GM23248 (cell line): ENCODE data around the gene ELF2. TPM values are rescaled to one million over a fixed set of nuclear protein-coding genes. Genes with fewer than 3 reads are reported as not detected.
"Not testable (repeated sequence)": the region's sequence is repeated elsewhere in the genome, so short reads cannot be mapped to it uniquely, and the experiment has no call there.

Experiments
- DNase-seq: peaks from one replicate; pipeline ENCODE4 v3.0.0-alpha.2; 2015
- H2AFZ ChIP-seq: fragments of 200-600 bp; sonication (generic); 2 replicates; pipeline ENCODE4 v1.6.1; 2016; ENCODE audit warnings: antibody characterized with exemption
- H3F3A ChIP-seq: fragments of 200-600 bp; sonication (generic); 2 replicates; pipeline ENCODE4 v1.6.1; 2016; ENCODE audit warnings: mild to moderate bottlenecking, antibody characterized with exemption, mixed run types; ENCODE audit not compliant: insufficient read depth
- H3K27ac ChIP-seq: fragments of 200-600 bp; sonication (generic); 2 replicates; pipeline ENCODE4 v1.5.1; 2016; ENCODE audit warnings: mild to moderate bottlenecking
- H3K27me3 ChIP-seq: fragments of 200-600 bp; sonication (generic); replicated peaks from 2 replicates; pipeline ENCODE4 v1.6.1; 2016; ENCODE audit warnings: mild to moderate bottlenecking; ENCODE audit not compliant: insufficient read depth
- H3K36me3 ChIP-seq: fragments of 200-600 bp; sonication (generic); 2 replicates; pipeline ENCODE4 v1.6.1; 2016; ENCODE audit warnings: low read depth, mild to moderate bottlenecking
- H3K4me1 ChIP-seq: fragments of 200-600 bp; sonication (generic); 2 replicates; pipeline ENCODE4 v1.6.1; 2016; ENCODE audit warnings: mild to moderate bottlenecking; ENCODE audit not compliant: insufficient read depth
- H3K4me2 ChIP-seq: fragments of 200-600 bp; sonication (generic); one replicate; pipeline ENCODE4 v1.6.1; 2016; ENCODE audit warnings: mild to moderate bottlenecking; ENCODE audit not compliant: unreplicated experiment
- H3K4me3 ChIP-seq: fragments of 200-600 bp; sonication (generic); 2 replicates; pipeline ENCODE4 v1.5.1; 2016; ENCODE audit warnings: mild to moderate bottlenecking
- H3K79me2 ChIP-seq: fragments of 200-600 bp; sonication (generic); 2 replicates; pipeline ENCODE4 v1.6.1; 2016; ENCODE audit warnings: mild to moderate bottlenecking; ENCODE audit not compliant: insufficient read depth
- H3K9ac ChIP-seq: fragments of 200-600 bp; sonication (generic); 2 replicates; pipeline ENCODE4 v1.6.1; 2016; ENCODE audit warnings: mild to moderate bottlenecking
- H3K9me2 ChIP-seq: fragments of 200-600 bp; sonication (generic); 2 replicates; pipeline ENCODE4 v1.6.1; 2016; ENCODE audit warnings: mixed run types, mild to moderate bottlenecking, moderate library complexity; ENCODE audit not compliant: insufficient read depth
- H3K9me3 ChIP-seq: fragments of 200-600 bp; sonication (generic); one replicate; pipeline ENCODE4 v1.6.1; 2017; ENCODE audit warnings: low read depth
- H4K20me1 ChIP-seq: fragments of 200-600 bp; sonication (generic); 2 replicates; pipeline ENCODE4 v1.6.0; 2016; ENCODE audit not compliant: insufficient read depth
- EZH2 ChIP-seq: fragments of 200-600 bp; sonication (generic); IDR thresholded peaks from 2 replicates; pipeline ENCODE4 v1.6.1; 2018; ENCODE audit warnings: antibody characterized with exemption, mild to moderate bottlenecking; ENCODE audit not compliant: insufficient read depth, poor library complexity, severe bottlenecking
- EZH2phosphoT487 ChIP-seq: fragments of 200-600 bp; sonication (generic); IDR thresholded peaks from 2 replicates; pipeline ENCODE4 v1.6.1; 2018; ENCODE audit warnings: antibody characterized with exemption, moderate library complexity, mild to moderate bottlenecking, low read depth; ENCODE audit not compliant: insufficient read depth
- WGBS, 2 experiments: methylation state at CpG; one replicate each; pipeline ENCODE4 v1.1.6; 2015 to 2017; ENCODE audit warnings: low lambda C conversion rate in 2 of 2, low coverage in 1 of 2; ENCODE audit errors: missing lambda C conversion rate in 2 of 2; 5-methylcytosine and 5-hydroxymethylcytosine counted together
- in situ Hi-C: fragments of 300-500 bp; cut with MboI; formaldehyde crosslinking; loops from 2 replicates; pipeline ENCODE4 v1.15.0; 2020
- polyA plus RNA-seq: library from polyadenylated mRNA; unstranded; fragments of >200 nt; fragmentation: Nextera tagmentation; extraction: Ambion mirVana; gene quantifications from 2 replicates; pipeline ENCODE4 v1.2.1, GENCODE V29; 2016
- total RNA-seq: library from RNA; depleted of rRNA; stranded (reverse); fragments of >200 nt; shearing (Covaris generic); gene quantifications from 2 replicates; pipeline ENCODE4 v1.2.3, GENCODE V29; 2014

Gene ELF2
- total and polyA plus RNA-seq, 2 experiments from 2014 or later = 18.8 to 34.5 TPM

DNA sequence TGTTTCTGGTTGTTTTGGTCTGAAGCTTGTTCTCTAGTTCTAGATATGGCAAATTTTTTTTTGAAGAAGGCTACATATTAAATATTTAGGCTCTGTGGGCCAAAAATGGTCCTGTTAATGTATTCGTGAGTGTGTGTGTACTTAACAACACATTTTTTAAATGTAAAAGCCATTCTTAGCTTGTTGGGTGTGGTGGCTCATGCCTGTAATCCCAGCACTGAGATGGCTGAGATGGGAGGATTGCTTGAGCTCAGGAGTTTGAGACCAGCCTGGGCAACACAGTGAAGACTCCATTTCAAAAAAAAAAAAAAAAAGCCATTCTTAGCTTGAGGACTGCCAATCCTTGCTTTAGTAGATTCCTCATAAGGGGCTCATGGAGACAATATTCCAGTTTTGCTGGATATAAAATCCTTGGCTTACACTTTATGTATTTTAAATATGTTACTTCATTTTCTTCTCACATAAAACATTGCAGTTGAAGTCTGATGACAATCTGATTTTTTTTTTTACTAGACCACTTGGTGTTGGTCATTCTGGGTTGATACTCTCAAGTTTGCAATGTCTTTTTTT, 138.1 kb downstream of the ELF2 start:
- Histone ChIP-seq H3F3A (peaks cover 12% of the 10 kb centered on the region; the same call in 1 of the 2 replicates), H3K27ac (no peak overlapping the region), H4K20me1 (no peaks in the 10 kb centered on the region), H3K4me3 (no peak overlapping the region), H3K9me3 (no peaks in the 10 kb centered on the region), H3K4me2 (no peak overlapping the region), H3K9ac (no peak overlapping the region), H3K4me1 (no peaks in the 10 kb centered on the region), H3K9me2 (no peaks in the 10 kb centered on the region), H3K36me3 (no peaks in the 10 kb centered on the region), H3K79me2 (peaks cover 97% of the 10 kb centered on the region), H3K27me3 (no peaks in the 10 kb centered on the region), H2AFZ (no peak overlapping the region)
- WGBS, 2 experiments = 96 to 97% methylated on average over 1 of the region's 1 CpG
- DNase-seq = no peak
- in situ Hi-C loops = no loop called here
- TF ChIP-seq EZH2phosphoT487 (no peak), EZH2 (no peak)

GRCh38 chr4:139036885-139037284, 140.1 kb downstream of the ELF2 start:
- H4K20me1 ChIP-seq = peaks cover 4% of the 10 kb centered on the region; the same call in 1 of the 2 replicates
- H3K9ac ChIP-seq = no peak overlapping the region
- H3K4me1 ChIP-seq = peaks cover 4% of the 10 kb centered on the region; the same call in 1 of the 2 replicates
- 43 to 47% methylated on average over 2 of the region's 2 CpGs for WGBS, 2 experiments
- in situ Hi-C loops = no loop called here
- no peaks in the 10 kb centered on the region for H3K9me2 ChIP-seq
- no peaks in the 10 kb centered on the region for H3K9me3 ChIP-seq
- H3K27me3 ChIP-seq = no peaks in the 10 kb centered on the region
- peaks cover 12% of the 10 kb centered on the region; the same call in 1 of the 2 replicates for H3F3A ChIP-seq
- no peak overlapping the region for H3K4me3 ChIP-seq
- no peak for TF ChIP-seq EZH2phosphoT487
- TF ChIP-seq EZH2 = no peak
- no peak overlapping the region for H2AFZ ChIP-seq
- H3K27ac ChIP-seq = no peak overlapping the region
- H3K79me2 ChIP-seq = peaks cover 100% of the 10 kb centered on the region
- no peaks in the 10 kb centered on the region for H3K36me3 ChIP-seq
- DNase-seq = no peak
- no peak overlapping the region for H3K4me2 ChIP-seq

GRCh38 chr4:139035650-139036049, 141.4 kb downstream of the ELF2 start:
- no peak overlapping the region for H3K4me2 ChIP-seq
- H3K4me3 ChIP-seq = no peak overlapping the region
- 87 to 92% methylated on average over 5 of the region's 5 CpGs for WGBS, 2 experiments
- no peaks in the 10 kb centered on the region for H3K9me2 ChIP-seq
- in situ Hi-C loops = no loop called here
- no peak for DNase-seq
- H3K79me2 ChIP-seq = peaks cover 100% of the 10 kb centered on the region
- peaks cover 4% of the 10 kb centered on the region; the same call in 1 of the 2 replicates for H4K20me1 ChIP-seq
- H3K9me3 ChIP-seq = no peaks in the 10 kb centered on the region
- no peak overlapping the region for H2AFZ ChIP-seq
- H3K36me3 ChIP-seq = no peaks in the 10 kb centered on the region
- H3K4me1 ChIP-seq = peaks cover 7% of the 10 kb centered on the region; the same call in 1 of the 2 replicates
- TF ChIP-seq EZH2phosphoT487 = no peak
- TF ChIP-seq EZH2 = no peak
- H3K27me3 ChIP-seq = no peaks in the 10 kb centered on the region
- H3F3A ChIP-seq = peaks cover 8% of the 10 kb centered on the region; the same call in 1 of the 2 replicates
- no peak overlapping the region for H3K9ac ChIP-seq
- no peak overlapping the region for H3K27ac ChIP-seq

GRCh38 chr4:139030614-139031235, 146.3 kb downstream of the ELF2 start:
- Histone ChIP-seq H3K4me2 (no peak overlapping the region), H3K9me2 (no peaks in the 10 kb centered on the region), H3K79me2 (peaks cover 98% of the 10 kb centered on the region), H3K9ac (no peak overlapping the region), H3F3A (0 out of 2 replicates have a peak, but pooled peaks cover 7% of the 10 kb centered on the region), H3K27ac (no peak overlapping the region), H3K9me3 (no peaks in the 10 kb centered on the region), H2AFZ (no peak overlapping the region), H4K20me1 (peaks cover 4% of the 10 kb centered on the region; the same call in 1 of the 2 replicates), H3K4me1 (peaks cover 7% of the 10 kb centered on the region; the same call in 1 of the 2 replicates), H3K27me3 (no peaks in the 10 kb centered on the region), H3K4me3 (no peak overlapping the region), H3K36me3 (no peaks in the 10 kb centered on the region)
- peak; percentile 80 for DNase-seq
- 43 to 47% methylated on average over 14 of the region's 14 CpGs for WGBS, 2 experiments
- in situ Hi-C loops = no loop called here
- no peak for TF ChIP-seq EZH2
- no peak for TF ChIP-seq EZH2phosphoT487

DNA sequence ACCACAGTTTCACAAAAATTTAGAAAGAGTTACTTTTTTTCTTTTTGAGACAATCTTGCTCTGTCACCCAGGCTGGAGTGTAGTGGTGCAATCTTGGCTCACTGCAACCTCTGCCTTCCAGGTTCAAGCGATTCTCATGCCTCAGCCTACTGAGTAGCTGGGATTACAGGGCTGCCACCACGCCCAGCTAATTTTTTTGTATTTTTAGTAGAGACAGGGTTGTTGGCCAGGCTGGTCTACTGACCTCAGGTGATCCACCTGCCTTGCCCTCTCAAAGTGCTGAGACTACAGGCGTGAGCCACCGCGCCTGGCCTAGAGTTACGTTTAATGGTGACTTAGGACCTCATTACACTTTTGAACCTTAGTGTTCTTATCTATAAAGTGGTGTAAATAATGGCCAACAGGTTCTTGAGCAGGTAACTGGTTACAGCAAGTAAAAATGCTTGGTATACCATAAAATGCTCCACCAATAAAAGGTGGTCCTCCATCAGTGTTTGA, 147.1 kb downstream of the ELF2 start:
- in situ Hi-C loops, H4K20me1 ChIP-seq, H2AFZ ChIP-seq, H3K27me3 ChIP-seq, H3K4me3 ChIP-seq, H3K36me3 ChIP-seq, H3K27ac ChIP-seq, H3K9me2 ChIP-seq, H3K4me1 ChIP-seq, H3K4me2 ChIP-seq, DNase-seq, H3F3A ChIP-seq, H3K9me3 ChIP-seq, H3K9ac ChIP-seq: not testable (repeated sequence)
- peaks cover 98% of the 10 kb centered on the region for H3K79me2 ChIP-seq
- 80 to 85% methylated on average over 6 of the region's 6 CpGs for WGBS, 2 experiments
